NT2/D1 (cell line): ENCODE results near the gene DLL4.

Experiments
- SUZ12 ChIP-seq: IDR thresholded peaks from 2 replicates; pipeline ENCODE4 v1.6.1; 2011; ENCODE audit not compliant: insufficient read length, insufficient read depth; ENCODE audit errors: extremely low read depth
- YY1 ChIP-seq: IDR thresholded peaks from 2 replicates; pipeline ENCODE4 v1.6.1; 2011; ENCODE audit not compliant: insufficient read length, insufficient read depth
- ZNF274 ChIP-seq: IDR thresholded peaks from 2 replicates; pipeline ENCODE4 v1.6.1; 2011; ENCODE audit warnings: mild to moderate bottlenecking, low read depth, low read length

DNA sequence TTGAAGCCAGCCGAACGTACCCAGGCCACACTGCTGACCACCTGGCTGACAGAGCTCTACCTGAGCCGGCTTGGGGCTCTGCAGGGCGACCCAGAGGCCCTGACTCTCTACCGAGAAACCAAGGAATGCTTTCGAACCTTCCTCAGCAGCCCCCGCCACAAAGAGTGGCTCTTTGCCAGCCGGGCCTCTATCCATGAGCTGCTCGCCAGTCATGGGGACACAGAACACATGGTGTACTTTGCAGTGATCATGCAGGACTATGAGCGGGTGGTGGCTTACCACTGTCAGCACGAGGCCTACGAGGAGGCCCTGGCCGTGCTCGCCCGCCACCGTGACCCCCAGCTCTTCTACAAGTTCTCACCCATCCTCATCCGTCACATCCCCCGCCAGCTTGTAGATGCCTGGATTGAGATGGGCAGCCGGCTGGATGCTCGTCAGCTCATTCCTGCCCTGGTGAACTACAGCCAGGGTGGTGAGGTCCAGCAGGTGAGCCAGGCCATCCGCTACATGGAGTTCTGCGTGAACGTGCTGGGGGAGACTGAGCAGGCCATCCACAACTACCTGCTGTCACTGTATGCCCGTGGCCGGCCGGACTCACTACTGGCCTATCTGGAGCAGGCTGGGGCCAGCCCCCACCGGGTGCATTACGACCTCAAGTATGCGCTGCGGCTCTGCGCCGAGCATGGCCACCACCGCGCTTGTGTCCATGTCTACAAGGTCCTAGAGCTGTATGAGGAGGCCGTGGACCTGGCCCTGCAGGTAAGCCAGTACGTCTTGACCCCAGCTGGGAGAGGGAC lies 28.7 kb upstream of the DLL4 start:
- TF ChIP-seq ZNF274 (no peak), SUZ12 (no peak), YY1 (no peak)
